SK-N-SH (cell line): Measurements from ENCODE around the gene ACTL8. TPM values are rescaled to one million over a fixed set of nuclear protein-coding genes. Genes with fewer than 3 reads are reported as not detected.

Experiments
- CTCF ChIA-PET: fragments of 300-600, 350-600 bp; formaldehyde crosslinking; extraction: SDS; loops from one replicate; lab custom pipeline; 2021; lab: Yijun Ruan, JAX
- POLR2A ChIA-PET: fragments of 350-600 bp; sonication (Branson Sonifier 250); formaldehyde crosslinking; extraction: SDS; loops from one replicate; lab custom pipeline; 2020; ENCODE audit warnings: antibody characterized with exemption, inconsistent platforms; lab: Yijun Ruan, JAX
- DNase-seq: peaks from one replicate; pipeline ENCODE4 v3.0.0; 2012
- H2AFZ ChIP-seq: fragments of 200-600 bp; sonication (generic); 2 replicates; pipeline ENCODE4 v1.8.1; 2016; ENCODE audit warnings: antibody characterized with exemption, mild to moderate bottlenecking, low read depth
- H3F3A ChIP-seq: fragments of 200-600 bp; sonication (generic); replicated peaks from 2 replicates; pipeline ENCODE3; 2016; ENCODE audit warnings: antibody characterized with exemption, mild to moderate bottlenecking; ENCODE audit not compliant: insufficient read depth
- H3K27ac ChIP-seq, 2 experiments: fragments of 200-500 bp in 1 of 2; fragments of 200-600 bp in 1 of 2; sonication (Bioruptor generic) in 1 of 2; sonication (generic), shearing (Covaris generic) in 1 of 2; 2 replicates each; pipeline versions ENCODE4 v1.5.1 to v1.6.1; 2014 to 2016; ENCODE audit warnings: low read depth in 2 of 2, inconsistent platforms in 1 of 2, low read length in 1 of 2, mild to moderate bottlenecking in 1 of 2, mixed read lengths in 1 of 2
- H3K27me3 ChIP-seq: fragments of 200-600 bp; sonication (generic), shearing (Covaris generic); 2 replicates; pipeline ENCODE4 v1.6.1; 2016; ENCODE audit warnings: mixed run types; ENCODE audit not compliant: insufficient read depth
- H3K36me3 ChIP-seq, 2 experiments: fragments of 200-500 bp in 1 of 2; fragments of 200-600 bp in 1 of 2; sonication (Bioruptor generic) in 1 of 2; sonication (generic) in 1 of 2; replicated peaks in 1 of 2; 2 replicates each; pipeline versions ENCODE3 to v1.5.1; 2014 to 2016; ENCODE audit warnings: low read length in 1 of 2, mild to moderate bottlenecking in 1 of 2; ENCODE audit not compliant: insufficient read depth in 2 of 2, control insufficient read depth in 1 of 2
- H3K4me1 ChIP-seq, 2 experiments: fragments of 200-500 bp in 1 of 2; fragments of 200-600 bp in 1 of 2; sonication (Bioruptor generic) in 1 of 2; sonication (generic), shearing (Covaris generic) in 1 of 2; 2 replicates each; pipeline versions ENCODE4 v1.5.1 to v1.6.1; 2014 to 2016; ENCODE audit warnings: low read depth in 1 of 2, low read length in 1 of 2, mixed run types in 1 of 2; ENCODE audit not compliant: insufficient read depth in 2 of 2, control insufficient read depth in 1 of 2
- H3K4me2 ChIP-seq: fragments of 200-600 bp; sonication (generic), shearing (Covaris generic); 2 replicates; pipeline ENCODE4 v1.6.1; 2017; ENCODE audit warnings: mixed run types
- H3K4me3 ChIP-seq, 2 experiments: fragments of 200-500 bp in 1 of 2; fragments of 200-600 bp in 1 of 2; sonication (Bioruptor generic) in 1 of 2; sonication (generic), shearing (Covaris generic) in 1 of 2; 2 replicates each; pipeline versions ENCODE4 v1.5.1 to v1.8.1; 2014 to 2016; ENCODE audit warnings: low read depth in 2 of 2, inconsistent platforms in 1 of 2, low read length in 1 of 2, mild to moderate bottlenecking in 1 of 2, mixed read lengths in 1 of 2, moderate library complexity in 1 of 2
- H3K79me2 ChIP-seq: fragments of 200-600 bp; sonication (generic); 2 replicates; pipeline ENCODE4 v1.8.1; 2017; ENCODE audit warnings: mild to moderate bottlenecking; ENCODE audit not compliant: insufficient read depth
- H3K9ac ChIP-seq: fragments of 200-600 bp; sonication (generic); 2 replicates; pipeline ENCODE4 v1.6.1; 2017; ENCODE audit warnings: mixed run types
- H3K9me2 ChIP-seq: fragments of 200-600 bp; sonication (generic); 2 replicates; pipeline ENCODE4 v1.6.1; 2017; ENCODE audit warnings: mixed run types
- H3K9me3 ChIP-seq: fragments of 200-600 bp; sonication (generic); 2 replicates; pipeline ENCODE4 v1.6.1; 2017; ENCODE audit warnings: mixed run types, mild to moderate bottlenecking, moderate library complexity
- H4K20me1 ChIP-seq: fragments of 200-600 bp; sonication (generic); 2 replicates; pipeline ENCODE4 v1.6.1; 2017; ENCODE audit warnings: mild to moderate bottlenecking, mixed run types; ENCODE audit not compliant: insufficient read depth
- CHD2 ChIP-seq: fragments of 150-350 bp; IDR thresholded peaks from 2 replicates; pipeline ENCODE4 v1.6.1; 2018; ENCODE audit warnings: low read length; ENCODE audit not compliant: partially characterized antibody
- EP300 ChIP-seq, 2 experiments: IDR thresholded peaks; 2 replicates each; pipeline versions ENCODE4 v1.4.0 to v1.6.1; 2012; ENCODE audit warnings: borderline replicate concordance in 1 of 2, low read depth in 1 of 2, low read length in 1 of 2
- FOSL2 ChIP-seq: IDR thresholded peaks from 2 replicates; pipeline ENCODE4 v1.4.0; 2012; ENCODE audit warnings: low read depth, mild to moderate bottlenecking, moderate library complexity, borderline replicate concordance
- FOXJ3 ChIP-seq: sonication (generic); formaldehyde crosslinking; IDR thresholded peaks from 2 replicates; pipeline ENCODE4 v1.5.1; 2020; ENCODE audit warnings: mild to moderate bottlenecking, missing genetic modification reagents
- FOXM1 ChIP-seq: IDR thresholded peaks from 2 replicates; pipeline ENCODE4 v1.4.0; 2012; ENCODE audit warnings: low read depth, mild to moderate bottlenecking
- GATA2 ChIP-seq: sonication (generic); formaldehyde crosslinking; IDR thresholded peaks from 2 replicates; pipeline ENCODE4 v1.5.0; 2020; ENCODE audit warnings: mild to moderate bottlenecking, missing genetic modification reagents
- JUND ChIP-seq: IDR thresholded peaks from 2 replicates; pipeline ENCODE4 v1.4.0; 2012
- MAX ChIP-seq: IDR thresholded peaks from 2 replicates; pipeline ENCODE4 v1.4.0; 2012; ENCODE audit warnings: low read depth
- MEF2A ChIP-seq: IDR thresholded peaks from 2 replicates; pipeline ENCODE4 v1.4.0; 2012; ENCODE audit warnings: low read depth, borderline replicate concordance
- MXI1 ChIP-seq: IDR thresholded peaks from 2 replicates; pipeline ENCODE4 v1.6.1; 2012; ENCODE audit warnings: mild to moderate bottlenecking, low read depth, low read length, improper control_type of control experiment
- NFIC ChIP-seq: IDR thresholded peaks from 2 replicates; pipeline ENCODE4 v1.4.0; 2012; ENCODE audit warnings: borderline replicate concordance
- NRF1 ChIP-seq: IDR thresholded peaks from 2 replicates; pipeline ENCODE4 v1.6.1; 2012; ENCODE audit warnings: low read depth, mild to moderate bottlenecking, low read length
- POLR2AphosphoS5 ChIP-seq: IDR thresholded peaks from 2 replicates; pipeline ENCODE4 v1.6.1; 2012; ENCODE audit warnings: low read depth, low read length
- RAD21 ChIP-seq: IDR thresholded peaks from 2 replicates; pipeline ENCODE4 v1.6.1; 2012; ENCODE audit warnings: mild to moderate bottlenecking, low read length
- RCOR1 ChIP-seq: fragments of 150-350 bp; IDR thresholded peaks from 2 replicates; pipeline ENCODE4 v1.6.1; 2017; ENCODE audit warnings: antibody characterized with exemption, low read length
- RFX5 ChIP-seq: IDR thresholded peaks from 2 replicates; pipeline ENCODE4 v1.6.1; 2012; ENCODE audit warnings: mild to moderate bottlenecking, improper control_type of control experiment, low read length
- RXRA ChIP-seq: IDR thresholded peaks from 2 replicates; pipeline ENCODE4 v1.4.0; 2012; ENCODE audit warnings: low read depth, mild to moderate bottlenecking, borderline replicate concordance
- SIN3A ChIP-seq: IDR thresholded peaks from 2 replicates; pipeline ENCODE4 v1.6.1; 2012; ENCODE audit warnings: low read depth, mild to moderate bottlenecking, low read length, moderate library complexity, borderline replicate concordance
- SMC3 ChIP-seq: IDR thresholded peaks from 2 replicates; pipeline ENCODE4 v1.6.1; 2012; ENCODE audit warnings: low read depth, low read length, improper control_type of control experiment
- TAF1 ChIP-seq: IDR thresholded peaks from 2 replicates; pipeline ENCODE4 v1.6.1; 2012; ENCODE audit warnings: low read depth, mild to moderate bottlenecking, low read length, moderate library complexity, borderline replicate concordance
- TCF12 ChIP-seq: IDR thresholded peaks from 2 replicates; pipeline ENCODE4 v1.4.0; 2012
- WGBS: methylation state at CpG from one replicate; pipeline ENCODE4 v1.1.6; 2017; ENCODE audit warnings: low lambda C conversion rate; 5-methylcytosine and 5-hydroxymethylcytosine counted together
- polyA plus RNA-seq, 3 experiments: library from polyadenylated mRNA; depleted of rRNA; stranded (reverse); fragments of >200 nt; gene quantifications; 2 replicates each; pipeline ENCODE4 v1.2.3, GENCODE V29; 2012
- TF ChIP-seq, protein P1 (sequence below): fragments of 200-600 bp; sonication (generic); IDR thresholded peaks from 2 replicates; pipeline ENCODE4 v1.6.1; 2017; ENCODE audit warnings: antibody characterized with exemption, mild to moderate bottlenecking, moderate library complexity
- TF ChIP-seq, protein P2 (sequence below): IDR thresholded peaks from 2 replicates; pipeline ENCODE4; 2012
- TF ChIP-seq, protein P3 (sequence below): fragments of 150-350 bp; IDR thresholded peaks from 2 replicates; pipeline ENCODE4 v1.6.1; 2016; ENCODE audit warnings: mild to moderate bottlenecking, low read depth, low read length

ACTL8 gene
- polyA plus RNA-seq, 1 of the 3 experiments (the other 2 are of a cell fraction), result 0.05 TPM

- Histone ChIP-seq H3K9me3 (no peaks in the 10 kb centered on the region), H3K9ac (no peak overlapping the region), H3K4me1 (no peaks in the 10 kb centered on the region; a peak in 1 of 4 replicates), H3K36me3 (no peaks in the 10 kb centered on the region), H4K20me1 (no peaks in the 10 kb centered on the region), H3K79me2 (no peaks in the 10 kb centered on the region), H3K27ac (no peak overlapping the region), H2AFZ (no peak overlapping the region), H3K9me2 (no peaks in the 10 kb centered on the region), H3K4me2 (no peak overlapping the region), H3K27me3 (no peaks in the 10 kb centered on the region)
- DNase-seq, result no peak
- TF ChIP-seq GATA2 (CRISPR knock-in tag) (no peak), RFX5 (no peak), POLR2AphosphoS5 (no peak), FOSL2 (no peak), FOXJ3 (CRISPR knock-in tag) (no peak), SIN3A (no peak), NRF1 (no peak), TCF12 (no peak), RXRA (no peak)
- TF ChIP-seq, protein P1, sequence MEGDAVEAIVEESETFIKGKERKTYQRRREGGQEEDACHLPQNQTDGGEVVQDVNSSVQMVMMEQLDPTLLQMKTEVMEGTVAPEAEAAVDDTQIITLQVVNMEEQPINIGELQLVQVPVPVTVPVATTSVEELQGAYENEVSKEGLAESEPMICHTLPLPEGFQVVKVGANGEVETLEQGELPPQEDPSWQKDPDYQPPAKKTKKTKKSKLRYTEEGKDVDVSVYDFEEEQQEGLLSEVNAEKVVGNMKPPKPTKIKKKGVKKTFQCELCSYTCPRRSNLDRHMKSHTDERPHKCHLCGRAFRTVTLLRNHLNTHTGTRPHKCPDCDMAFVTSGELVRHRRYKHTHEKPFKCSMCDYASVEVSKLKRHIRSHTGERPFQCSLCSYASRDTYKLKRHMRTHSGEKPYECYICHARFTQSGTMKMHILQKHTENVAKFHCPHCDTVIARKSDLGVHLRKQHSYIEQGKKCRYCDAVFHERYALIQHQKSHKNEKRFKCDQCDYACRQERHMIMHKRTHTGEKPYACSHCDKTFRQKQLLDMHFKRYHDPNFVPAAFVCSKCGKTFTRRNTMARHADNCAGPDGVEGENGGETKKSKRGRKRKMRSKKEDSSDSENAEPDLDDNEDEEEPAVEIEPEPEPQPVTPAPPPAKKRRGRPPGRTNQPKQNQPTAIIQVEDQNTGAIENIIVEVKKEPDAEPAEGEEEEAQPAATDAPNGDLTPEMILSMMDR, result no peak
- TF ChIP-seq, all 33 proteins: peak for 0
- POLR2A ChIA-PET, result no interaction called here
- Histone ChIP-seq H3F3A (no peaks in the 10 kb centered on the region), H3K4me3 (no peak overlapping the region)
- CTCF ChIA-PET, result interaction anchor here (0.9 to 2.4 kb wide), 3 partner anchors 181 to 740 kb away, joined by 3 to 8 read pairs (median 4); no protein-coding TSS in a partner anchor
- 38% methylated on average over 2 of the region's 2 CpGs for WGBS
Measured at GRCh38 chr1:17841944-17842343, 86.8 kb downstream of the ACTL8 start.

- WGBS, result 50% methylated on average over 5 of the region's 5 CpGs
Measured at GRCh38 chr1:17842686-17843085, 87.6 kb downstream of the ACTL8 start.

More at GRCh38 chr1:17842686-17843085, 87.6 kb downstream of the ACTL8 start:
- ChIA-PET CTCF (interaction anchor here (0.8 to 2.4 kb wide), 6 partner anchors 13 to 739 kb away, joined by 3 to 11 read pairs (median 4); no protein-coding TSS in a partner anchor), POLR2A (no interaction called here)
- Histone ChIP-seq H3K36me3 (no peaks in the 10 kb centered on the region), H3K4me1 (no peaks in the 10 kb centered on the region; a peak in 1 of 4 replicates), H3K4me2 (no peak overlapping the region), H3K9ac (no peak overlapping the region), H3K27ac (no peak overlapping the region), H3K79me2 (no peaks in the 10 kb centered on the region), H3K9me2 (no peaks in the 10 kb centered on the region), H2AFZ (no peak overlapping the region), H3F3A (no peaks in the 10 kb centered on the region), H3K4me3 (no peak overlapping the region), H4K20me1 (no peaks in the 10 kb centered on the region), H3K9me3 (no peaks in the 10 kb centered on the region), H3K27me3 (no peaks in the 10 kb centered on the region)
- DNase-seq, result no peak
- TF ChIP-seq RAD21 (no peak), MAX (no peak), TAF1 (no peak), JUND (no peak), SMC3 (no peak), FOSL2 (no peak), RFX5 (no peak), CHD2 (no peak), MEF2A (no peak), GATA2 (CRISPR knock-in tag) (no peak), MXI1 (no peak), POLR2AphosphoS5 (no peak), NRF1 (no peak), EP300 (IDR thresholded peaks at IDR 0.05; ENCODE audit: borderline replicate concordance in 1 of 2, low read depth in 1 of 2, low read length in 1 of 2) (no peak), RCOR1 (no peak), NFIC (no peak), FOXM1 (no peak), RXRA (no peak)
- TF ChIP-seq, protein P2, sequence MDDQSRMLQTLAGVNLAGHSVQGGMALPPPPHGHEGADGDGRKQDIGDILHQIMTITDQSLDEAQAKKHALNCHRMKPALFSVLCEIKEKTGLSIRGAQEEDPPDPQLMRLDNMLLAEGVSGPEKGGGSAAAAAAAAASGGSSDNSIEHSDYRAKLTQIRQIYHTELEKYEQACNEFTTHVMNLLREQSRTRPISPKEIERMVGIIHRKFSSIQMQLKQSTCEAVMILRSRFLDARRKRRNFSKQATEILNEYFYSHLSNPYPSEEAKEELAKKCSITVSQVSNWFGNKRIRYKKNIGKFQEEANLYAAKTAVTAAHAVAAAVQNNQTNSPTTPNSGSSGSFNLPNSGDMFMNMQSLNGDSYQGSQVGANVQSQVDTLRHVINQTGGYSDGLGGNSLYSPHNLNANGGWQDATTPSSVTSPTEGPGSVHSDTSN, result no peak
- TF ChIP-seq, protein P3, sequence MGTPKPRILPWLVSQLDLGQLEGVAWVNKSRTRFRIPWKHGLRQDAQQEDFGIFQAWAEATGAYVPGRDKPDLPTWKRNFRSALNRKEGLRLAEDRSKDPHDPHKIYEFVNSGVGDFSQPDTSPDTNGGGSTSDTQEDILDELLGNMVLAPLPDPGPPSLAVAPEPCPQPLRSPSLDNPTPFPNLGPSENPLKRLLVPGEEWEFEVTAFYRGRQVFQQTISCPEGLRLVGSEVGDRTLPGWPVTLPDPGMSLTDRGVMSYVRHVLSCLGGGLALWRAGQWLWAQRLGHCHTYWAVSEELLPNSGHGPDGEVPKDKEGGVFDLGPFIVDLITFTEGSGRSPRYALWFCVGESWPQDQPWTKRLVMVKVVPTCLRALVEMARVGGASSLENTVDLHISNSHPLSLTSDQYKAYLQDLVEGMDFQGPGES, result no peak
